ENCODE data around the gene C16orf89.
A peak's percentile ranks its signal among the peaks of the same experiment; 100 is the strongest.

DNA sequence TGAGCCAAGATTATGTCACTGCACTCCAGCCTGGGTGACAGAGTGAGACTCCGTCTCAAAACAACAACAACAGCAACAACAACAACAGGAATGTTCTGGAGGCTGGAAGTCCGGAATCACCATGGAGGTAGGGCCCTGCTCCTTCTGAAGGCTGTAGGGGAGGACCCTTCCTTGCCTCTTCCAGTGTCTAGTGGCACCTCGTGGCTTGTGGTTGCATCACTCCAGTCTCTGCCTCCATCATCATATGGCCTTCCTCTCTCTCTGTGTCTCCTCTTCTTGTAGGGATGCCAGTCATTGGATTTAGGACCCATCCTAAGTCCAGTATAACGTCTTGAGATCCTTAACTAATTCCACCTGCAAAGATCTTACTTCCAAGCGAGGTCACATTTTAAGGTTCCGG is 46.0 kb downstream of the C16orf89 start:
- TF ChIP-seq, protein P1, sequence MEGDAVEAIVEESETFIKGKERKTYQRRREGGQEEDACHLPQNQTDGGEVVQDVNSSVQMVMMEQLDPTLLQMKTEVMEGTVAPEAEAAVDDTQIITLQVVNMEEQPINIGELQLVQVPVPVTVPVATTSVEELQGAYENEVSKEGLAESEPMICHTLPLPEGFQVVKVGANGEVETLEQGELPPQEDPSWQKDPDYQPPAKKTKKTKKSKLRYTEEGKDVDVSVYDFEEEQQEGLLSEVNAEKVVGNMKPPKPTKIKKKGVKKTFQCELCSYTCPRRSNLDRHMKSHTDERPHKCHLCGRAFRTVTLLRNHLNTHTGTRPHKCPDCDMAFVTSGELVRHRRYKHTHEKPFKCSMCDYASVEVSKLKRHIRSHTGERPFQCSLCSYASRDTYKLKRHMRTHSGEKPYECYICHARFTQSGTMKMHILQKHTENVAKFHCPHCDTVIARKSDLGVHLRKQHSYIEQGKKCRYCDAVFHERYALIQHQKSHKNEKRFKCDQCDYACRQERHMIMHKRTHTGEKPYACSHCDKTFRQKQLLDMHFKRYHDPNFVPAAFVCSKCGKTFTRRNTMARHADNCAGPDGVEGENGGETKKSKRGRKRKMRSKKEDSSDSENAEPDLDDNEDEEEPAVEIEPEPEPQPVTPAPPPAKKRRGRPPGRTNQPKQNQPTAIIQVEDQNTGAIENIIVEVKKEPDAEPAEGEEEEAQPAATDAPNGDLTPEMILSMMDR (IDR thresholded peaks at IDR 0.05; ENCODE audit: low read depth, low read length), result peak; percentile 6
- no peak for TF ChIP-seq POLR2A (IDR thresholded peaks at IDR 0.05; ENCODE audit: extremely low read depth, insufficient read length)
- TF ChIP-seq, protein P2, sequence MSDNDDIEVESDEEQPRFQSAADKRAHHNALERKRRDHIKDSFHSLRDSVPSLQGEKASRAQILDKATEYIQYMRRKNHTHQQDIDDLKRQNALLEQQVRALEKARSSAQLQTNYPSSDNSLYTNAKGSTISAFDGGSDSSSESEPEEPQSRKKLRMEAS (IDR thresholded peaks at IDR 0.05; ENCODE audit: low read depth, low read length), result no peak

Measured in NB4 (cell line).